NCI-H128 (cell line): Measurements from ENCODE around the gene PHACTR3.
"Not testable (repeated sequence)": the region's sequence is repeated elsewhere in the genome, so short reads cannot be mapped to it uniquely, and the experiment has no call there.

ENCODE experiments used
- DNase-seq: peaks from one replicate; lab custom pipeline; 2025; ENCODE audit not compliant: unreplicated experiment; lab: John Stamatoyannopoulos, UW

The PHACTR3 gene

DNA sequence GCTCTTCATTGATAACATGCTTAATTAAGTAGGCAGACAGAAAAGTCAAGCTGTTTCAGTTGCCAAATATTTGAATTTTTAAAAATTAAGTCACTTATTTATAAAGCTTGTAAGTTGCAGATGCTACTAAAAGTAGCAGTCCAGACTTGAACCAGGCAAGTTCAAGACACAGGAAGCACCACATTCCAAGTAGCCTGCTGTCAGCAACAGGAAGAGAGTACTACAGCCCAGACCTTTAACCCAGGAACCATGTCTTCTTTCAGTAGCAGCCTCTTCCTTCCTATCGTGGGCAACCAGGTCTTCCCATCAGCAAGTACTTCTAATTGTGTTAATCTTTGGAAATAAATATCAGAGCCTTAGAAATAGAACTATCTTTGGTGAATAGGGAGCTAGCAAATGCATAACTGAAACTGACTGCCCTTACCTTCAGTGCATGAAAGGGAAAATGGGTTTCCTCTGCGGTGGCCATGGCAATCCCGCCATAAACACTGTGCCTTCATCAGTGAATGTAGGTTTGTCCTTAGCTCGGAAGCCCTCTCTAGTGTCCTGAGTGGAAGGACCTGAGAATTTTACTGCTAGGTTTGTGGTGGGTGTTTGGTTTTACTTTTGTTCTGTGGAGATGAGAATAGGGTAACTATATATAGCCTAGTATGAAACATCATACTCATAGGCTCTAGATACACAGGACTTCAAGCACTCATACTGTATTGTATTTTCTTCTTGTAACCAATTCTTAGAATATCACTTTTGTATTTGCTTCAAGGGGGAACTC, 233.5 kb downstream of the PHACTR3 start:
- DNase-seq = no peak

DNA sequence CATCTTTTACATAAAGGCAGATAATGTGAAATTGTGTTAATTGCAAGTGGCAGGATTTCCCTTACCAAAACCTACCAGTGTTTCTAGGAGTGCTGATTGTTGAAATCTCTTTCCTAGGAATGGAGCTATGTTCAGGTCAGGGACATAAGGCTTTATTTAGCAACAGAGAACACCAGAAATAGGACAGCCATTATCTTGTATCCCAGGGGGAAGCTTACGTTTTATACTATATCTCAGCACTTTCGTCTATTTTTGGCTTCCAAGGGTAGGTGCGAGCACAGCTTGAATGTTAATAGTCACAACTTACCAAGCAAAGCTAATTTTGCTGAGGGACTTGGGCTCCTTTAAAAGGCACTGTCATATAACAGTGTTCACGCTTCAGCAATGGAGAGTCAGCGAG, 235.1 kb downstream of the PHACTR3 start:
- no peak for DNase-seq

DNA sequence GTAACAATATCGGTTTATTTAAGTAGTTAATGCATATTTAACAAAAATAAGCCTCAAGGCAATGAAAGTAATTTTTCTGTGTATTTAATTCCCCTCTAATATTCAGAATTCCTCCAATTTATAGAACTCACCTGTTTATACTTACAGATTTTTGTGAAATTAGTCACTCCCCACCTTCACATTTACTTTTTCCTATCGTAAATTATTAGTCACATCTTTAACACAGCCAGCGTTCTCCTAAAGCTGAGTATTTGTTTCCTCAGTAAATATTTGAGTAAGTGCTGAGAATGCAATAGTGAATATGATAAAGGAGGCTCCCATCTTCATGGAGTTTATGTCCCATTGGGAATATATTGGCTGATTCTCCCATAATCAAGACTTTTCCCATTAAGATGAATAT, 241.1 kb downstream of the PHACTR3 start:
- no peak for DNase-seq

DNA sequence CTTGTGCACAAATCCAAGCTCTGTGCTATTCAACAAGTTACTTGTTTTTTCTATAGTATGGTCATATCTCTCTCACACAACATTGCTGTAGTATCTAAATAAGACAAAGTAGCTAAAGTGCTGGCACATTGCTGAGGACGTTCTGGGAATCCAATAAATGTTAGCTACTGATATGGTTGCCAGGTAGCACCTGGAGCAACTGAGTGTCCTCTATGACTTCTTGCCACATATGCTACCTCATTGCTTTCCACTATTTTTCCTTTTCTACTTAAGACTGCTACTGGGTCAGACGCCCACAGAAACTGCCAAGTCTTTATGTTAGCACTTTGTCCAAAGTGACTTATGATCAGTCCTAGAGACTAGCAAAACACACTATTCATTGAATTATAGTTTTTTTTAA, 243.8 kb downstream of the PHACTR3 start:
- no peak for DNase-seq

DNA sequence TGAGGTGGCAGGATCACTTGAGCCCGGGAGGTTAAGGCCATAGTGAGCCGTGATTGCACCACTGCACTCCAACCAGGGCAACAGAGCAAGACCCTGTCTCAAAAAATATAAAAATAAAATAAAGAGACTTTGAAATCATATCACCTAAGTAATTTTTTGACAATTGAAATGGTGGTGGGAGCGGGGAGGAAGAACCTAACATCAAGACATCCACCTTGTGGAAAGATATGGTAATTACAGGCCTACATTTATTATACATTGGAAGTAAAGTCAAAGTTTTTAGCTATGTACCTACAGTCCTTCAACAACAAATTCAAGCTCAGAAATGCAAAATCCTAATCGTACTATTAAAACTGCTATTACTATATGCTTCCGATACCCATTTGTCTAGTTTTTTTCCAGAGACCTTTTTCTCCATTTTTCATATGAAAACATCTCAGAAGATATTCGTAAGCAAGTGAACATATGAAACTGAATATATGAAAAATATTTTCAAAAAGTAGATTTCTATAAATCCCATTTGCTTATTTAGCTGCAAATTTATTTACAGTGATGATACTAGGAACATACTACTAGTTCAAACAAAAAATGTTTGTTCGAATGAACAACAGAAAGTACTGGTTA, 245.8 kb downstream of the PHACTR3 start:
- DNase-seq = no peak

DNA sequence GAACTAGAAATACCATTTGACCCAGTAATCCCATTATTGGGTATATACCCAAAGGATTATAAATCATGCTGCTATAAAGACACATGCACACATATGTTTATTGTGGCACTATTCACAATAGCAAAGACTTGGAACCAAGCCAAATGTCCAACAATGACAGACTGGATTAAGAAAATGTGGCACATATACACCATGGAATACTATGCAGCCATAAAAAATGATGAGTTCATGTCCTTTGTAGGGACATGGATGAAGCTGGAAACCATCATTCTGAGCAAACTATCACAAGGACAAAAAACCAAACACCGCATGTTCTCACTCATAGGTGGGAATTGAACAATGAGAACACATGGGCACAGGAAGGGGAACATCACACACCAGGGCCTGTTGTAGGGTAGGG, 252.2 kb downstream of the PHACTR3 start:
- DNase-seq = not testable (repeated sequence)

DNA sequence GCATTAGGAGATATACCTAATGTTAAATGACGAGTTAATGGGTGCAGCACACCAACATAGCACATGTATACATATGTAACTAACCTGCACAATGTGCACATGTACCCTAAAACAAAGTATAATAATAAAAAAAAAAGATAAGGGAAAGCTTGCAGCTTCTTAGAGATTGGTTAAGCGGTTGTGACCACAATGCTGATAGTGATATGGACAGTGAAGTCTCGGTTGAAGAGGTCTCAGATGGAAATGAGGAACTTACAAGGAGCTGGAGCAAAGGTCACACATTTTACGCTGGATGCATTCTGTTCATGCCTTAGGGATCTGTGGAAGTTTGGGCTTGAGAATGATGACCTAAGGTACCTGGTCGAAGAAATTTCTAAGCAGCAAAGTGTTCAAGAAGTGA, 252.6 kb downstream of the PHACTR3 start:
- DNase-seq = not testable (repeated sequence)

DNA sequence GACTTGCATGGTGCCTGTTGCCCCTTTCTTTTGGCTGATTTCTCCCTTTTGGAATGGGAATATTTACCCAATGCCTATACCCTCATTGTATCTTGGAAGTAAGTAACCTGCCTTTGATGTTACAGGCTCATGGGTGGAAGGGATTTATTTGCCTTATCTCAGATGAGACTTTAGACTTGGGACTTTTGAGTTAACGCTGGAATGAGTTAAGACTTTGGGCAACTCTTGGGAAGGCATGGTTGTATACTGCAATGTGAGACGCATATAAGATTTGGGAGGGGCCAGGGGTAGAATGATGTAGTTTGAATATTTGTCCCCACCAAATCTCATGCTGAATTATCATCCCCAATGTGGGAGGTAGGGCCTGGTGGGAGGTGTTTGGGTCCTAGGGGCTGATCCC, 253.6 kb downstream of the PHACTR3 start:
- DNase-seq = no peak

DNA sequence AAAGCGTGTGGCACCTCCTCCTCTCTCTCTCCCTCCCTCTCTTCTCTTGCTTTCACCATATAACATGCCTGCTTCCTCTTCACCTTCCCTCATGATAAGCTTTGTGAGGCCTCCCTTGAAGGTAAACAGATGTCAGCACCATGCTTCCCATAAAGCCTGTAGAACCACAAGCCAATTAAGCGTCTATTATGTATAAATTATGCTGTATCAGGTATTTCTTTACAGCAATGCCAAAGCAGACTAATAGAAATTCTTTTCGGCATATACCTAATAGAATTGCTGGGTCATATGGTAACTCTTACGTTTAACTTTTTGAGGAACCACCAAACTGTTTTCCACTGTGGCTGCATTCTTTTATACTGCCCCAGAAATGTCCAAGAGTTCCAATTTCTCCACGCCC, 254.1 kb downstream of the PHACTR3 start:
- no peak for DNase-seq

DNA sequence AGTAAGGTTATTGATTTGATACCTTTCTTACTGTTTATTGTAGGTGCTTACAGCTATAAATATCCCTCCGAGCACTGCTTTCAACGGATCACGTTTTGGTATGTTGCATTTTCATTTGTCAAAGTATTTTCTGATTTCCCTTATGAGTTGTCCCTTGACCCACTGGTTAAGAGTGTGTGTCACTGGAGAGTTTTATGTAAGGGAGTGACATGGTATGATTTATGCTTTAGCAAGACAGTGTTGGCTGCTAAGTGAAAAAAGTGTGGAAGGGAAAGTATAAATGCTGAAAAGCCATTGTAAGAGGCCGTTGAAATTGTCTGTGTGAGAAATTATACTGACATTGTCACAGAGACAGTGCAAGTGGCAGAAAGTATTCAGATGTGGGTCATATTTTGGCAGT, 257.1 kb downstream of the PHACTR3 start:
- no peak for DNase-seq

DNA sequence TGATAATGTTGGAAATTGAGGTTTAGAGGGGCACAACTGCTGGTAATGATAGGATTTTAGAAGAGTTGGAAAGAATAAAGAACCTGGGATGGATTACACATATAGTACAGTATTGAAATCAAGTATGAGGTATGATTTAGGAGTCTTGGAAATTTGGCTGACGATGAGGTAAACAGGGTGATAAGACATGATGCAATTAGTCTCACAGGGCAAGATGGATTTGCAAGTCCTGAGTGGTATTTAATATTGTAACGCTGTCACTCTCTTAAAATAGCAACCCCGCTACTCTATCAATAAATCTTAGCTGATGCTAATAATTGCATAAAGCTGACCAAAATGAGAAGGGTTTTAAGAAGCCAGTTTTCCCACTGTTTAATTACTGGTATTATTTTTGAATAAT, 258.7 kb downstream of the PHACTR3 start:
- DNase-seq = no peak

DNA sequence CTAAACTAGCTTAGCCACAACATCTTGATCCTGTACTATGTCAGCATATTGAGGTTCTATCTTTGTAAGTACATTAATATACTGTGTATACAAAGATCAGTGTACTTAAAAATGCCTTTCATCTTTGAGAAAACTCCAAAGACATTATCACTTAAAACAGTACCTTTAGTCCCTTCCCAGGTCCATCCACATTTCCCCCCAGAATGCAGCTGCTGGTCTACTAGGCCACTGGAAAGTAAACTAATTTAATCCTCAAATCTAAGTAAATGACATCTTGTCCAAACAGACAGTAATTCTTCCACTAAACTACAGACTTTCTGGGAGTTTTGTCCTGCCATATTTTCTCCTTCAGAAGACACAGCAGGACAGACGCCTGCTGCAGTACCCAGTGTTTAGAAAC, 260.4 kb downstream of the PHACTR3 start:
- DNase-seq = no peak

DNA sequence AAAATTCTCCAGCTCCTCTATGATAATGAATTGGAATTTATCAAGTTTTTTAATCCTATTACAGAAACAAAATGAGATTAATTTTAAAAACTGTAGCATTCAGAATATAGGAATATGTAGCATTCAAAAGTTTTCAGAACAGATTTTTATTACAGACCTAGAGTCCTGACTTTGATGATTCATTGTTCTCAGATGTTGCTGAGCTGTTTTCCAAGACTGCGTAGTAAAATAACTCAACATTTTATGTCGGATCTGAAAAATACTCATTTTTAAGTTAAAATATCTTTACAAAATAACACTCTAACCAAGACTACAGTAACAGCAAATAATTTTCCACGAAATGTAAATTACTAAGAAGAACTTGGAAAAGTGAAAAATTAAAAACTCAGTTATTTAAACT, 262.0 kb downstream of the PHACTR3 start:
- DNase-seq = no peak

DNA sequence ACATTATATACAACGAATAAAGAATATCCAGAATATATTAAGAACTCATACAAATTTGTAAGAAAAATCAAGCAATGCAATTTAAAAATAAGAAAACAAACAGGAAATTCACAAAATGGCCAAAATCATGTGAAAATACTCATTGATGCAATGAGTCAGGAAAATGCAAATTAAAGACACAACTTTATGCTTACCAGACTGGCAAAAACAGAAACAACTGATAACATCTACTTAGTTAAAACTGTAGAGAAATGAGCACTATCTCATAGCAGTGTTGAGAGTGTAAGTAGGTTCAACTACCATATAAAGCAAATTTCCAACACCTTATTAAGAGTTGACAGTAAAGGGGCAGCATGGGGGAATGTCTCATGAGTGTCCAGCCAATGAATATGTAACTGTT, 266.8 kb downstream of the PHACTR3 start:
- no peak for DNase-seq

DNA sequence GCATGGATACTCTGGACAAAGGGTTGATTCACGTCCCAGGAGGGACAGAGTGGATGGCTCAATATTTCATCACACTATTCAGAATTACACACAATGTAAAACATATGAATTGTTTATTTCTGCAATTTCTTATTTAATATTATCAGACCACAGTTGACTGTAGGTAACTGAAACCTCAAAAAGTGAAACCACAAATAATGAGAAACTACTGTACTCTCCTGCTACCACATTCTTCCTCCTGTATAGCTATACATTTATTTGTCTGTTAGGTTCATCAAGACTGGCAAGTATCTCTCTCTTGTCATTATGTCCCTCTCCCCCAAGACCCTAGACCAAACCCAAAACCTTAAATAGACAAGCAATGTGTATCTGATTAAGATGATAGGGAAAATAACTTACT, 269.1 kb downstream of the PHACTR3 start:
- no peak for DNase-seq

DNA sequence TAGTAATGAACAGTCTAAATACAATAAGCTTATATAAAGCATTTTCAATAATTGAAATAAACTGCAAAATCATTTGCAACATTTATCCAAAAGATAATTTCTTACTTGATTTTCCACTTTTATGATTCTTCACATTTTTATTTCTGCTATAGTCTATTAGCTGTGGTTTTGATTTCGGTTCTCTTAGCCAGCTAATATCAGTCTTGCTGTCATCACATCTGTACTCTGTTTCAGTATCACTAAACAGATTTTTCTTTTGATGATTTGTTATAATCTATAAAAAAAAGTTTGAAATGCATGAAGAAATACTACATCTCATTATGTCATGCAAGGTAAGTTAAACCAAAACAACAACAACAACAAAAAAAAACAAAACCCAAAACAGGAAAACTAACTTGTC, 275.9 kb downstream of the PHACTR3 start:
- no peak for DNase-seq

DNA sequence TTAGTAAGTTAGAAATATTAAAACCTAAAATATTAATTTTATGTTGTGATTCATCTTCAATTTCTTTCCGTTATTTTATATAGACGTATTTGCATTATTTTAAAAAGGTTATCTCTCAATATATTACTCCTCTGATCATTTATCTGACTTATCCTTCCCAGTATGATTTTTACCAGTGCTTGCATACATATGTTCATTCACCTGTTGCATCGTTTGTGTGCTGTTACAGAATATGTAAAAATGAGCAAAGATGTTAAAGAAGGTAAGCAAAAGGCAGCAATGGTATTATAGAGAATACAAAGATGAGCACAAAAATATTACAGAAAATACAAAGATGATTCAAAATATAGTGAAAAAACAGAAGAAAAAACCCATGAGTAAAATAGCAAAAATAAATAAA, 280.2 kb downstream of the PHACTR3 start:
- no peak for DNase-seq

DNA sequence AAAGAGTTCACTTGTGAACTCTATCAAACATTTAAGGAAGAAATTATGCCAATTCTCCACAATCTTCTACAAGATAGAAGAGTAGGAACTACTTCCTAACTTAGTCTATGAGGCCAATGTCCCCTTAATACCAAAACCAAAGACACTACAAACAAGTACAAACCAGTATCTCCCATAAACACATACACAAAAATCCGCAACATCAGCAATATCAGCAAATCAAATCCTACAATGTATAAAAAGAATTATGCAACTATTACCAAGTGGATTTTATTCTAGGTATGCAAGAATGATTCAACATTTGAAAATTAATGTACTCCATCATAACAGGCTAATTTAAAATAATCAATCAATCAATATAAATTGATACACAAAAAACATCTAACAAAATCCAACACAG, 283.7 kb downstream of the PHACTR3 start:
- DNase-seq = no peak

DNA sequence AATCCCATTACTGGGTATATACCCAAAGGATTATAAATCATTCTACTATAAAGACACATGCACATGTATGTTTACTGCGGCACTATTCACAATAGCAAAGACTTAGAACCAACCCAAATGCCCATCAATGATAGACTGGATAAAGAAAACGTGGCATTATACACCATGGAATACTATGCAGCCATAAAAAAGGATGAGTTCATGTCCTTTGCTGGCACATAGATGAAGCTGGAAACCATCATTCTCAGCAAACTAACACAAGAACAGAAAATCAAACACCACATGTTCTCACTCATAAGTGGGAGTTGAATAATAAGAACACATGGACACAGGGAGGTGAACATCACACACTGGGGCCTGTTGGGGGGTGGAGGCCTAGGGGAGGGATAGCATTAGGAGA, 285.7 kb downstream of the PHACTR3 start:
- DNase-seq = not testable (repeated sequence)

DNA sequence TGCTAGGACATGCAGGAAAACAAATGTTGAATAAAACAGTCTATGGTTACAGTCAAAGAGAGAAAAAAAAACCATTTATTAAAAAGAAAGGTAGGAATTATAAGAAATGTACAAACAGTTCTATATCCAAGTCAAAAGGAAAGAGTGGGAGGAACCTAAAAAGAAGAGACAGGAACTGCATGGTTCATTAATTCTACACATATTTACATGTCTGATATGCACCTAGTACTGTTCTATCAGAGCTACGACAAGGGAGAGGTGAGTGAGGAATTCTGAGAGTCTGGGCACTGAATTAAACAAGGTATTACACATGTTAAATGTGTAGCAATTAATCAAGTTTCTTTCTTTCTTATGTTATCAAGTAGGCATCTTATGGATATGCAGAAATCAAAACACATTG, 287.2 kb downstream of the PHACTR3 start:
- DNase-seq = no peak

DNA sequence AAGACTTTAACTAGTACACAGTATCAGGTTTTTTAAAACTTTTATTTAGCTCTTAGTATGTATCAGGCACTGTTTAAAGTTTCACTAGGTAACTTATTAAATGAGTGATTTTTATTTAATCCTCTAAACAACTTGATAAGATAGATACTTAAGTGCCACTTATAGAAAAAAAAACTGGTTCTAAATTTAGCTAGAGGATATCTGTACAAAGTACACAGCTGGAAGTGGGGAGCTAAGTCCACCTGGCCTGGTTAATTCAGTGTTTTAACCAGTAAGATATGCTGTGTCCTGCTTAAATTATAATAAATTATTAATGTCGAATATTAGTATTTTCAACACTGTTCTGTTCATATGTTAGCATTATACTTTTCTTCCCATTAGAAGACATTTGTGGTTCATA, 291.6 kb downstream of the PHACTR3 start:
- DNase-seq = no peak
